Measurements from ENCODE around the gene ECPAS.

The ECPAS gene

DNA sequence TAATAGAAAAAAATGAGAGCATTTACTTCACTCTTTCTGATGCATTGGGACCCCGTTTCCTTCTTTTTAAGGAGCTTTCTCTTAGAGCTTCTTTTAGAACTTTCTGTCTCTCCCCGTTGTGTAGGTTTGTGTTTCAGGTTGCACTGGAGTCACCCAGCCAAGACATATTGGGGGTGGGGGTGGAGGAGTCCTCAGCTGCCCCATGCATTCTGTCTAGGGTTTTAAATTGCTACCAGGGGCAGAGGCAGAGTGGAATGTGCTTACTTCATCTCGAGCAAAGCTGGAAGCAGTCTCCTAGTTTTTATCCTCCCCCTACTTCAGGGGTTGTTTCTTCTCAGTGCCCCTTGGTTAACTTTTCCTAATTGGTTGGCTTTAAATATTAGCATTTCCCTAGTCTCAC is 163.6 kb downstream of the ECPAS start:
- TF ChIP-seq, protein P1, sequence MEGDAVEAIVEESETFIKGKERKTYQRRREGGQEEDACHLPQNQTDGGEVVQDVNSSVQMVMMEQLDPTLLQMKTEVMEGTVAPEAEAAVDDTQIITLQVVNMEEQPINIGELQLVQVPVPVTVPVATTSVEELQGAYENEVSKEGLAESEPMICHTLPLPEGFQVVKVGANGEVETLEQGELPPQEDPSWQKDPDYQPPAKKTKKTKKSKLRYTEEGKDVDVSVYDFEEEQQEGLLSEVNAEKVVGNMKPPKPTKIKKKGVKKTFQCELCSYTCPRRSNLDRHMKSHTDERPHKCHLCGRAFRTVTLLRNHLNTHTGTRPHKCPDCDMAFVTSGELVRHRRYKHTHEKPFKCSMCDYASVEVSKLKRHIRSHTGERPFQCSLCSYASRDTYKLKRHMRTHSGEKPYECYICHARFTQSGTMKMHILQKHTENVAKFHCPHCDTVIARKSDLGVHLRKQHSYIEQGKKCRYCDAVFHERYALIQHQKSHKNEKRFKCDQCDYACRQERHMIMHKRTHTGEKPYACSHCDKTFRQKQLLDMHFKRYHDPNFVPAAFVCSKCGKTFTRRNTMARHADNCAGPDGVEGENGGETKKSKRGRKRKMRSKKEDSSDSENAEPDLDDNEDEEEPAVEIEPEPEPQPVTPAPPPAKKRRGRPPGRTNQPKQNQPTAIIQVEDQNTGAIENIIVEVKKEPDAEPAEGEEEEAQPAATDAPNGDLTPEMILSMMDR (IDR thresholded peaks at IDR 0.05; ENCODE audit: insufficient read depth, low read length) = no peak
- TF ChIP-seq GABPA (IDR thresholded peaks at IDR 0.05; ENCODE audit: low read depth) (no peak), POLR2AphosphoS5 (IDR thresholded peaks at IDR 0.05; ENCODE audit: low read depth) (no peak), SPI1 (IDR thresholded peaks at IDR 0.05; ENCODE audit: borderline replicate concordance, low read depth) (no peak)
- TF ChIP-seq, protein P2, sequence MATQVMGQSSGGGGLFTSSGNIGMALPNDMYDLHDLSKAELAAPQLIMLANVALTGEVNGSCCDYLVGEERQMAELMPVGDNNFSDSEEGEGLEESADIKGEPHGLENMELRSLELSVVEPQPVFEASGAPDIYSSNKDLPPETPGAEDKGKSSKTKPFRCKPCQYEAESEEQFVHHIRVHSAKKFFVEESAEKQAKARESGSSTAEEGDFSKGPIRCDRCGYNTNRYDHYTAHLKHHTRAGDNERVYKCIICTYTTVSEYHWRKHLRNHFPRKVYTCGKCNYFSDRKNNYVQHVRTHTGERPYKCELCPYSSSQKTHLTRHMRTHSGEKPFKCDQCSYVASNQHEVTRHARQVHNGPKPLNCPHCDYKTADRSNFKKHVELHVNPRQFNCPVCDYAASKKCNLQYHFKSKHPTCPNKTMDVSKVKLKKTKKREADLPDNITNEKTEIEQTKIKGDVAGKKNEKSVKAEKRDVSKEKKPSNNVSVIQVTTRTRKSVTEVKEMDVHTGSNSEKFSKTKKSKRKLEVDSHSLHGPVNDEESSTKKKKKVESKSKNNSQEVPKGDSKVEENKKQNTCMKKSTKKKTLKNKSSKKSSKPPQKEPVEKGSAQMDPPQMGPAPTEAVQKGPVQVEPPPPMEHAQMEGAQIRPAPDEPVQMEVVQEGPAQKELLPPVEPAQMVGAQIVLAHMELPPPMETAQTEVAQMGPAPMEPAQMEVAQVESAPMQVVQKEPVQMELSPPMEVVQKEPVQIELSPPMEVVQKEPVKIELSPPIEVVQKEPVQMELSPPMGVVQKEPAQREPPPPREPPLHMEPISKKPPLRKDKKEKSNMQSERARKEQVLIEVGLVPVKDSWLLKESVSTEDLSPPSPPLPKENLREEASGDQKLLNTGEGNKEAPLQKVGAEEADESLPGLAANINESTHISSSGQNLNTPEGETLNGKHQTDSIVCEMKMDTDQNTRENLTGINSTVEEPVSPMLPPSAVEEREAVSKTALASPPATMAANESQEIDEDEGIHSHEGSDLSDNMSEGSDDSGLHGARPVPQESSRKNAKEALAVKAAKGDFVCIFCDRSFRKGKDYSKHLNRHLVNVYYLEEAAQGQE (IDR thresholded peaks at IDR 0.05; ENCODE audit: insufficient replicate concordance, low read depth) = no peak
- H3K27me3 ChIP-seq (ENCODE audit: insufficient read depth, poor library complexity, severe bottlenecking) = no peaks in the 10 kb centered on the region
- H3K27ac ChIP-seq (replicated peaks) = no peak overlapping the region
- DNase-seq (ENCODE audit: low read depth in 1 of 2, low spot score in 1 of 2) = no peak
- H3K4me3 ChIP-seq (replicated peaks; ENCODE audit: insufficient read depth, low read length) = no peak overlapping the region

DNA sequence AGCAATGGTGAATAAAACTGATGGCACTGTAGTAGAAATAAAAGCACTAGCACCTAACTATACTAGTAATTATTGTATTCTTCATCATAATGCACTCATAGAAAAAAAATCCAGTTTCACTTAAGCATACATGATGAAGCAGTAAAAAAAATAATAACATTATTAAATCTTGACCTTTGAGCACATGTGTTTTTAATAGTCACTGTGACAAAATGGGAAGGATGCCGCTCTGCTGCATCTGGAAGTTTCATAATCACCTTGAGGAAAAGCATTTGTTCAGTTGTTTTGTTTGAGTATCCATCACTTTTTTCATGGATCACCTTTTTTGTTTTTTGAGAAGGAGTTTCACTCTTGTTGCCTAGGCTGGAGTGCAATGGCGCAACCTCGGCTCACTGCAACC is 167.4 kb downstream of the ECPAS start:
- H3K4me3 ChIP-seq (replicated peaks; ENCODE audit: insufficient read depth, low read length) = no peak overlapping the region
- H3K27me3 ChIP-seq (ENCODE audit: insufficient read depth, poor library complexity, severe bottlenecking) = no peaks in the 10 kb centered on the region
- H3K27ac ChIP-seq (replicated peaks) = no peak overlapping the region
- DNase-seq (ENCODE audit: low read depth in 1 of 2, low spot score in 1 of 2) = no peak
- TF ChIP-seq, protein P2 (IDR thresholded peaks at IDR 0.05; ENCODE audit: insufficient replicate concordance, low read depth) = no peak
- TF ChIP-seq POLR2AphosphoS5 (IDR thresholded peaks at IDR 0.05; ENCODE audit: low read depth) (no peak), SPI1 (IDR thresholded peaks at IDR 0.05; ENCODE audit: borderline replicate concordance, low read depth) (no peak), GABPA (IDR thresholded peaks at IDR 0.05; ENCODE audit: low read depth) (no peak)
- TF ChIP-seq, protein P1 (IDR thresholded peaks at IDR 0.05; ENCODE audit: insufficient read depth, low read length) = no peak

All from HL-60 (cell line).